H1 (cell line): ENCODE measurements around the gene ARHGEF10L. TPM values are rescaled to one million over a fixed set of nuclear protein-coding genes. Genes with fewer than 3 reads are reported as not detected.

Source experiments
- CTCF ChIA-PET: fragments of 300-600 bp; sonication (Branson Sonifier 250); formaldehyde crosslinking; loops from one replicate; lab custom pipeline; 2021; ENCODE audit not compliant: partially characterized antibody; lab: Charles Lee
- POLR2A ChIA-PET: fragments of 300-600 bp; sonication (Branson Sonifier 250); formaldehyde crosslinking; loops from one replicate; lab custom pipeline; 2021; ENCODE audit warnings: inconsistent platforms; ENCODE audit not compliant: partially characterized antibody; lab: Charles Lee
- DNase-seq, 2 experiments: peaks; one replicate each; pipeline versions ENCODE4 v3.0.0 to v3.0.0-alpha.2; 2010 to 2022; ENCODE audit warnings: low spot score in 2 of 2, low read depth in 1 of 2, mixed read lengths in 1 of 2
- FAIRE-seq: peaks from 2 replicates; lab custom pipeline; 2011; peaks lifted over from hg19 to GRCh38; lab: Jason Lieb, UNC
- H2AFZ ChIP-seq: 2 replicates; pipeline ENCODE4 v1.8.1; 2012; ENCODE audit warnings: low read length, inconsistent platforms
- H2AK5ac ChIP-seq: 2 replicates; pipeline ENCODE4 v1.6.1; 2013; ENCODE audit warnings: low read depth, low read length
- H2BK120ac ChIP-seq: replicated peaks from 2 replicates; pipeline ENCODE3; 2013; ENCODE audit warnings: low read depth, low read length, inconsistent platforms
- H2BK12ac ChIP-seq: 2 replicates; pipeline ENCODE4 v1.6.1; 2013; ENCODE audit warnings: low read depth, low read length
- H2BK15ac ChIP-seq: 2 replicates; pipeline ENCODE4 v1.6.1; 2013; ENCODE audit warnings: low read length
- H2BK20ac ChIP-seq: 2 replicates; pipeline ENCODE4 v1.6.1; 2013; ENCODE audit warnings: low read length
- H2BK5ac ChIP-seq: 2 replicates; pipeline ENCODE4 v1.6.1; 2013; ENCODE audit warnings: low read depth, low read length
- H3K14ac ChIP-seq: 2 replicates; pipeline ENCODE4 v1.6.1; 2013; ENCODE audit warnings: inconsistent platforms; ENCODE audit not compliant: insufficient read length
- H3K18ac ChIP-seq: 2 replicates; pipeline ENCODE4 v1.6.1; 2013; ENCODE audit warnings: low read length; ENCODE audit errors: extremely low read depth
- H3K23ac ChIP-seq: 2 replicates; pipeline ENCODE4 v1.6.1; 2013; ENCODE audit warnings: inconsistent platforms; ENCODE audit not compliant: insufficient read length
- H3K23me2 ChIP-seq: 2 replicates; pipeline ENCODE4 v1.6.1; 2013; ENCODE audit warnings: low read depth, low read length
- H3K27ac ChIP-seq: 2 replicates; pipeline ENCODE4 v1.6.1; 2011; ENCODE audit warnings: low read depth, low read length, inconsistent platforms
- H3K27me3 ChIP-seq, 4 experiments: replicated peaks in 1 of 4; 1 replicate in 1 of 4; 2 replicates in 3 of 4; pipeline versions ENCODE4 v1.6.1 to v1.8.1; 2011 to 2013; ENCODE audit warnings: low read length in 3 of 4, mild to moderate bottlenecking in 3 of 4, inconsistent platforms in 2 of 4, mixed read lengths in 2 of 4, moderate library complexity in 1 of 4; ENCODE audit not compliant: control insufficient read depth in 3 of 4, insufficient read depth in 3 of 4; ENCODE audit errors: extremely low read depth in 1 of 4
- H3K36me3 ChIP-seq, 4 experiments: 2 replicates each; pipeline versions ENCODE4 v1.6.1 to v1.8.1; 2011 to 2013; ENCODE audit warnings: mild to moderate bottlenecking in 4 of 4, low read length in 3 of 4, moderate library complexity in 2 of 4, control low read depth in 1 of 4, inconsistent platforms in 1 of 4; ENCODE audit not compliant: insufficient read depth in 4 of 4, control insufficient read depth in 2 of 4
- H3K4ac ChIP-seq: replicated peaks from 2 replicates; pipeline ENCODE3; 2013; ENCODE audit warnings: low read length, low read depth, mixed read lengths, inconsistent platforms; ENCODE audit not compliant: insufficient read length
- H3K4me1 ChIP-seq, 4 experiments: replicated peaks in 1 of 4; 1 replicate in 1 of 4; 2 replicates in 3 of 4; pipeline versions ENCODE4 v1.6.1 to v1.8.1; 2011 to 2013; ENCODE audit warnings: low read length in 3 of 4, inconsistent platforms in 2 of 4, mixed read lengths in 1 of 4; ENCODE audit not compliant: insufficient read depth in 4 of 4, control insufficient read depth in 3 of 4
- H3K4me2 ChIP-seq, 2 experiments: 2 replicates each; pipeline versions ENCODE4 v1.6.1 to v1.8.1; 2011 to 2013; ENCODE audit warnings: low read depth in 2 of 2, low read length in 2 of 2, control low read depth in 1 of 2, inconsistent platforms in 1 of 2, mild to moderate bottlenecking in 1 of 2; ENCODE audit not compliant: insufficient read depth in 1 of 2
- H3K4me3 ChIP-seq, 4 experiments: fragments of 200-600, 300-600 bp in 1 of 4; sonication (generic), shearing (Covaris generic), sonication (Bioruptor Twin) in 1 of 4; 2 replicates each; pipeline versions ENCODE4 v1.5.1 to v1.8.1; 2011 to 2016; ENCODE audit warnings: low read length in 4 of 4, low read depth in 3 of 4, control low read depth in 2 of 4, inconsistent platforms in 2 of 4, mild to moderate bottlenecking in 2 of 4, mixed read lengths in 1 of 4, moderate library complexity in 1 of 4; ENCODE audit not compliant: insufficient read depth in 2 of 4; ENCODE audit errors: extremely low read depth in 1 of 4
- H3K56ac ChIP-seq: replicated peaks from 2 replicates; pipeline ENCODE3; 2013; ENCODE audit warnings: low read depth, mild to moderate bottlenecking, mixed read lengths, low read length, inconsistent platforms; ENCODE audit not compliant: insufficient read length
- H3K79me1 ChIP-seq: 2 replicates; pipeline ENCODE4 v1.6.1; 2013; ENCODE audit warnings: low read depth, low read length, control low read depth
- H3K79me2 ChIP-seq, 2 experiments: 2 replicates each; pipeline versions ENCODE4 v1.6.1 to v1.8.1; 2012 to 2013; ENCODE audit warnings: low read length in 2 of 2, mild to moderate bottlenecking in 2 of 2, inconsistent platforms in 1 of 2; ENCODE audit not compliant: insufficient read depth in 2 of 2, control insufficient read depth in 1 of 2
- H3K9ac ChIP-seq, 4 experiments: replicated peaks in 1 of 4; 1 replicate in 1 of 4; 2 replicates in 3 of 4; pipeline versions ENCODE4 v1.6.1 to v1.8.1; 2011 to 2013; ENCODE audit warnings: low read depth in 3 of 4, low read length in 3 of 4, control low read depth in 2 of 4, mild to moderate bottlenecking in 2 of 4, moderate library complexity in 2 of 4, inconsistent platforms in 1 of 4; ENCODE audit errors: extremely low read depth in 1 of 4
- H3K9me3 ChIP-seq, 2 experiments: 2 replicates each; pipeline versions ENCODE4 v1.6.1 to v1.8.1; 2012 to 2013; ENCODE audit warnings: mild to moderate bottlenecking in 2 of 2, moderate library complexity in 2 of 2, control low read depth in 1 of 2, inconsistent platforms in 1 of 2, low read depth in 1 of 2, low read length in 1 of 2, mixed read lengths in 1 of 2; ENCODE audit not compliant: insufficient read depth in 2 of 2
- H4K20me1 ChIP-seq, 2 experiments: replicated peaks in 1 of 2; 2 replicates each; pipeline versions ENCODE3 to v1.8.1; 2011 to 2013; ENCODE audit warnings: inconsistent platforms in 2 of 2, low read length in 2 of 2, mild to moderate bottlenecking in 1 of 2; ENCODE audit not compliant: insufficient read depth in 2 of 2, control insufficient read depth in 1 of 2
- H4K5ac ChIP-seq: 2 replicates; pipeline ENCODE4 v1.6.1; 2013; ENCODE audit warnings: low read length, low read depth, mixed read lengths, inconsistent platforms; ENCODE audit not compliant: insufficient read length
- H4K8ac ChIP-seq: 2 replicates; pipeline ENCODE4 v1.8.0; 2013; ENCODE audit warnings: mild to moderate bottlenecking, moderate library complexity, low read length, inconsistent platforms; ENCODE audit not compliant: insufficient read depth; ENCODE audit errors: extremely low read depth
- H4K91ac ChIP-seq: replicated peaks from 2 replicates; pipeline ENCODE3; 2013; ENCODE audit warnings: low read length, mixed read lengths, inconsistent platforms; ENCODE audit not compliant: insufficient read length
- BRCA1 ChIP-seq: IDR thresholded peaks from 2 replicates; pipeline ENCODE4 v1.6.1; 2012; ENCODE audit warnings: low read depth, low read length, improper control_type of control experiment
- CTBP2 ChIP-seq: IDR thresholded peaks from 2 replicates; pipeline ENCODE4 v1.7.0; 2011; ENCODE audit warnings: borderline replicate concordance, mild to moderate bottlenecking, moderate library complexity, mixed read lengths, low read length; ENCODE audit not compliant: insufficient read depth, insufficient read length
- KDM1A ChIP-seq: fragments of 200-600, 300-600 bp; sonication (generic); IDR thresholded peaks from 2 replicates; pipeline ENCODE4 v1.7.1; 2016; ENCODE audit warnings: mild to moderate bottlenecking, low read length, borderline replicate concordance
- WGBS, 2 experiments: shearing (Covaris generic) in 1 of 2; methylation state at CpG; one replicate each; pipeline versions ENCODE4 v1.1.6 to v1.1.7; 2013 to 2015; ENCODE audit warnings: low lambda C conversion rate in 2 of 2, mixed read lengths in 2 of 2, inconsistent platforms in 1 of 2, low coverage in 1 of 2, missing lambda C conversion rate in 1 of 2; ENCODE audit not compliant: insufficient replicate concordance in 2 of 2, insufficient coverage in 1 of 2, insufficient read length in 1 of 2; ENCODE audit errors: extremely low coverage in 1 of 2, missing lambda C conversion rate in 1 of 2; 5-methylcytosine and 5-hydroxymethylcytosine counted together
- polyA plus RNA-seq, 7 experiments: library from polyadenylated mRNA; depleted of rRNA in 3 of 7; stranded (reverse) in 5 of 7; unstranded in 2 of 7; fragments of >200 nt in 5 of 7; fragments of 200-250 nt in 2 of 7; gene quantifications; 1 replicate in 5 of 7; 2 replicates in 1 of 7; 4 replicates in 1 of 7; pipeline versions ENCODE4 v1.2.1 to v1.2.3, GENCODE V29; 2011 to 2013; ENCODE audit warnings: missing spikeins in 2 of 7, mixed read lengths in 2 of 7
- total RNA-seq: library from RNA; stranded (reverse); fragmentation: NEBNext Ultra II Directional; extraction: Animal tissue kit (Norgen Biotek cat#: 25700); gene quantifications from 2 replicates; pipeline ENCODE4 v1.2.1, GENCODE V29; 2021

The ARHGEF10L gene
- total and polyA plus RNA-seq, 2 of the 8 experiments (the other 6 are each of a cell fraction or from before 2014, with no cell fraction given), result 33.6 to 39.6 TPM

DNA sequence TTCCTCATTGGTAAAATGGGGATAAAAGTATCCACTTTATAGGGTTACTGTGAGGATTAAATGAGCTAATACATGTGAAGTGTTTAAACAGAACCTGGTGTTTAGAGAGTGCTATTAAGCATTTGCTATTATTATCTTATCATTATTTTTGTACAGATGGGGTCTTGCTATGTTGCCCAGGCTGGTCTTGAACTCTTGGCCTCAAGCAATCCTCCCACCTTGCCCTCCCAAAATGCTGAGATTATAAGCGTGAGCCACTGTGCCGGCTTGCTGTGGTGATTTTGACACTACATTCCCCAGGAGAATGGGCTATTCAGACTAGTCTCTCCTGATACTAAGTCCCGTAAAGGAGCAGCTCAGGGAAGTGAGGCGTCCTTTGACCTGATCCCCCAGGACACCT, 6.3 kb upstream of the ARHGEF10L start:
- Histone ChIP-seq H3K79me2 (no peaks in the 10 kb centered on the region), H3K27ac (no peak overlapping the region), H3K9me3 (no peaks in the 10 kb centered on the region; a peak in 1 of 4 replicates), H3K18ac (0 out of 2 replicates have a peak overlapping the region, but pooled peaks have one; percentile 4), H3K36me3 (no peaks in the 10 kb centered on the region), H2BK15ac (0 out of 2 replicates have a peak overlapping the region, but pooled peaks have one; percentile 53), H3K9ac (no peak overlapping the region), H3K23me2 (peaks cover 5% of the 10 kb centered on the region; the same call in 1 of the 2 replicates), H2AK5ac (no peak overlapping the region), H3K4ac (no peak overlapping the region), H4K5ac (no peak overlapping the region), H4K8ac (no peak overlapping the region), H3K14ac (no peak overlapping the region), H3K27me3 (no peaks in the 10 kb centered on the region), H2BK12ac (0 out of 2 replicates have a peak overlapping the region, but pooled peaks have one; percentile 11), H3K4me1 (peaks cover 4 to 15% (median 8%) of the 10 kb centered on the region in 4 experiments), H2BK120ac (no peak overlapping the region), H2BK20ac (no peak overlapping the region), H2BK5ac (no peak overlapping the region), H3K4me3 (no peak overlapping the region), H3K56ac (no peak overlapping the region), H4K20me1 (no peaks in the 10 kb centered on the region), H4K91ac (peak overlapping the region; percentile 17), H3K4me2 (no peak overlapping the region), H3K23ac (no peak overlapping the region), H3K79me1 (no peaks in the 10 kb centered on the region), H2AFZ (no peak overlapping the region)
- TF ChIP-seq BRCA1, result no peak
- TF ChIP-seq CTBP2, result no peak
- TF ChIP-seq KDM1A, result 0 out of 2 replicates have a peak, but pooled peaks have one; percentile 30
- ChIA-PET POLR2A (interaction anchor here (11.4 kb wide), 1 partner anchor 17 kb away, joined by 123 read pairs; no protein-coding TSS in a partner anchor), CTCF (interaction anchor here (0.9 to 86.2 kb wide), 5 partner anchors 19 to 74 kb away, joined by 3 to 1640 read pairs (median 16); no protein-coding TSS in a partner anchor)
- 96% methylated on average over 4 of the region's 4 CpGs; no CpG with 5 or more reads in 1 of the 2 experiments for WGBS, 2 experiments
- DNase-seq (no peak), FAIRE-seq (no peak)
